PC-9 (cell line): Measurements from ENCODE around the gene HERC4. TPM values are rescaled to one million over a fixed set of nuclear protein-coding genes. Genes with fewer than 3 reads are reported as not detected.

ENCODE experiments used
- BruUV-seq: library from RNA; stranded (reverse); fragments of 400-500 nt; replicated peaks from 2 replicates; lab custom pipeline; 2021; lab: Mats Ljungman, UMichigan
- CTCF ChIA-PET: fragments of 300-600 bp; sonication (Branson Sonifier 250); formaldehyde crosslinking; loops from one replicate; lab custom pipeline; 2022; ENCODE audit warnings: antibody characterized with exemption; lab: Charles Lee
- POLR2A ChIA-PET: fragments of 300-600 bp; sonication (Branson Sonifier 250); formaldehyde crosslinking; loops from one replicate; lab custom pipeline; 2022; ENCODE audit warnings: antibody characterized with exemption; ENCODE audit not compliant: unreplicated experiment; lab: Charles Lee
- DNase-seq, 2 experiments: peaks; one replicate each; pipeline versions ENCODE4 v3.0.0 to v3.0.0-alpha.2; 2015 to 2022; ENCODE audit warnings: mixed read lengths in 1 of 2
- H2AFZ ChIP-seq: fragments of 200-600 bp; sonication (generic); 2 replicates; pipeline ENCODE4 v1.8.1; 2017; ENCODE audit warnings: antibody characterized with exemption
- H3F3A ChIP-seq: fragments of 200-600 bp; sonication (generic); 2 replicates; pipeline ENCODE4 v1.8.1; 2017; ENCODE audit warnings: antibody characterized with exemption, mild to moderate bottlenecking, low read depth; ENCODE audit not compliant: insufficient read depth
- H3K27ac ChIP-seq: fragments of 200-600 bp; sonication (generic); 2 replicates; pipeline ENCODE4 v1.6.1; 2016; ENCODE audit warnings: mixed run types
- H3K27me3 ChIP-seq: fragments of 200-600 bp; sonication (generic); 2 replicates; pipeline ENCODE4 v1.6.1; 2016; ENCODE audit warnings: low read depth, mixed run types; ENCODE audit not compliant: insufficient read depth
- H3K36me3 ChIP-seq: fragments of 200-600 bp; sonication (generic); 2 replicates; pipeline ENCODE4 v1.6.1; 2016; ENCODE audit warnings: low read depth, mixed run types
- H3K4me1 ChIP-seq: fragments of 200-600 bp; sonication (generic); replicated peaks from 2 replicates; pipeline ENCODE4 v1.6.1; 2016; ENCODE audit warnings: mixed run types; ENCODE audit not compliant: insufficient read depth
- H3K4me2 ChIP-seq: fragments of 200-600 bp; sonication (generic); 2 replicates; pipeline ENCODE4 v1.6.1; 2017; ENCODE audit warnings: mixed run types
- H3K4me3 ChIP-seq: fragments of 200-600 bp; sonication (generic); 2 replicates; pipeline ENCODE4 v1.6.1; 2016; ENCODE audit warnings: mixed run types
- H3K79me2 ChIP-seq: fragments of 200-600 bp; sonication (generic); 2 replicates; pipeline ENCODE4 v1.6.1; 2017; ENCODE audit warnings: low read depth, mixed run types
- H3K9me2 ChIP-seq: fragments of 200-600 bp; sonication (generic); 2 replicates; pipeline ENCODE4 v1.8.1; 2017; ENCODE audit warnings: mild to moderate bottlenecking; ENCODE audit not compliant: insufficient read depth
- H3K9me3 ChIP-seq: fragments of 200-600 bp; sonication (generic); 2 replicates; pipeline ENCODE4 v1.8.1; 2016; ENCODE audit warnings: low read depth; ENCODE audit not compliant: insufficient read depth
- H4K20me1 ChIP-seq: fragments of 200-600 bp; sonication (generic); 2 replicates; pipeline ENCODE4 v1.8.1; 2017; ENCODE audit not compliant: insufficient read depth
- CTCF ChIP-seq: fragments of 200-600 bp; sonication (generic); conservative IDR thresholded peaks from 2 replicates; pipeline ENCODE4 v1.6.1; 2017; ENCODE audit warnings: mixed run types, antibody characterized with exemption, mild to moderate bottlenecking, moderate library complexity
- EZH2 ChIP-seq: fragments of 200-600 bp; sonication (generic); IDR thresholded peaks from 2 replicates; pipeline ENCODE4 v1.8.0; 2017; ENCODE audit warnings: antibody characterized with exemption, low read depth
- intact Hi-C: fragments of 100-400 bp; cut with micrococcal nuclease; formaldehyde crosslinking; loops from one replicate; pipeline ENCODE4 v1.10.0; 2022; ENCODE audit not compliant: unreplicated experiment
- total RNA-seq: library from RNA; stranded (reverse); gene quantifications from 2 replicates; pipeline ENCODE4 v1.2.3, GENCODE V29; 2021

The HERC4 gene
- total RNA-seq, 1 experiment from 2014 or later: 116 TPM

DNA sequence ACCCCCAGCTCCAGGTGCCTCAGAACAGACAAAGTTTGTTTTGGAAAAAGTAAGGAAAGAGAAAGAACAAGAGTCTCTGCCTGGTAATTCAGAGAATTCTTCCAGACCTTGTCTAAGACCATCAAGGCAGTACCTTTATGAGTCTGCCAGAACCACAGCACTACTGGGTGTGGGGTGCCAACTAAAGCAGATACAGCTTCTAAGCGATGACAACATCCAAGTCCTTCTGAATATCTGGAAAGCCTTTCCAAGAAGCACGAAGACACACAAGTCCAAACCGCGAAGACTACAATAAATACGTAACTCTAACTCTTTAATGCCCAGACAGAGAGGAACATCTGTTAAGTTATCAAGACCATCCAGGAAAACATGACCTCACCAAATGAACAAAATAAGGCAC lies 96.3 kb downstream of the HERC4 start:
- Histone ChIP-seq H3F3A (peaks cover 34% of the 10 kb centered on the region; the same call in 1 of the 2 replicates), H3K4me2 (no peak overlapping the region), H3K36me3 (peaks cover 65% of the 10 kb centered on the region), H3K79me2 (no peaks in the 10 kb centered on the region; the same call in 1 of the 2 replicates), H3K9me2 (no peaks in the 10 kb centered on the region), H3K4me3 (no peak overlapping the region), H3K9me3 (no peaks in the 10 kb centered on the region), H3K4me1 (peaks cover 20% of the 10 kb centered on the region; the same call in 1 of the 2 replicates), H2AFZ (no peak overlapping the region), H3K27ac (no peak overlapping the region), H3K27me3 (no peaks in the 10 kb centered on the region), H4K20me1 (0 out of 2 replicates have a peak, but pooled peaks cover 4% of the 10 kb centered on the region)
- BruUV-seq: no TSS peak
- TF ChIP-seq EZH2 (no peak), CTCF (no peak)
- DNase-seq: no peak
- intact Hi-C loops: no loop called here
- ChIA-PET CTCF (no interaction called here), POLR2A (no interaction called here)

DNA sequence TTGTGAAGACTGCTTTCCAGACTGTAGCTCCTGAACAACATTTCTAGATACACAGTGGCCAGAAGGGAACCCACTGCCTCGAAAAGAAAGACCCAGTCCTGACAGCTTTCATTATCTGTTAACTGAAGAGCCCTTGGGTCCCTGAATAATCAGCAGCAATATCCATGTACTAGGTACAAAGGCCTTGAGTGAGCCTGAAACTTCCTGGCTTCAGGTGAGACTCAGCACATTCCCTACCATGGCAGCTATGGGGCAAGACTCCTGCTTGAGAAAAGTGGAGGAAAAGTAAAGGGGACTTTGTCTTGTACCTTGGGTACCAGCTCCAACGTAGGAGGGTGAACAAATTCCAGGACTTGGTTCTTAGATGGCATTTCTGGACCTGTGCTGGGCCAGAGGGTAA lies 97.8 kb downstream of the HERC4 start:
- DNase-seq: no peak
- intact Hi-C loops: no loop called here
- H3K9me3 ChIP-seq: no peaks in the 10 kb centered on the region
- H3K27ac ChIP-seq: no peak overlapping the region
- H3K36me3 ChIP-seq: peaks cover 77% of the 10 kb centered on the region
- no peaks in the 10 kb centered on the region for H3K27me3 ChIP-seq
- H2AFZ ChIP-seq: no peak overlapping the region
- no peaks in the 10 kb centered on the region for H3K9me2 ChIP-seq
- CTCF ChIA-PET: no interaction called here
- H3K79me2 ChIP-seq: no peaks in the 10 kb centered on the region; the same call in 1 of the 2 replicates
- H3K4me2 ChIP-seq: no peak overlapping the region
- BruUV-seq: no TSS peak
- 0 out of 2 replicates have a peak, but pooled peaks cover 4% of the 10 kb centered on the region for H4K20me1 ChIP-seq
- TF ChIP-seq EZH2: no peak
- no peak for TF ChIP-seq CTCF
- H3K4me1 ChIP-seq: peaks cover 20% of the 10 kb centered on the region; the same call in 1 of the 2 replicates
- H3F3A ChIP-seq: peaks cover 40% of the 10 kb centered on the region; the same call in 1 of the 2 replicates
- POLR2A ChIA-PET: no interaction called here
- no peak overlapping the region for H3K4me3 ChIP-seq

DNA sequence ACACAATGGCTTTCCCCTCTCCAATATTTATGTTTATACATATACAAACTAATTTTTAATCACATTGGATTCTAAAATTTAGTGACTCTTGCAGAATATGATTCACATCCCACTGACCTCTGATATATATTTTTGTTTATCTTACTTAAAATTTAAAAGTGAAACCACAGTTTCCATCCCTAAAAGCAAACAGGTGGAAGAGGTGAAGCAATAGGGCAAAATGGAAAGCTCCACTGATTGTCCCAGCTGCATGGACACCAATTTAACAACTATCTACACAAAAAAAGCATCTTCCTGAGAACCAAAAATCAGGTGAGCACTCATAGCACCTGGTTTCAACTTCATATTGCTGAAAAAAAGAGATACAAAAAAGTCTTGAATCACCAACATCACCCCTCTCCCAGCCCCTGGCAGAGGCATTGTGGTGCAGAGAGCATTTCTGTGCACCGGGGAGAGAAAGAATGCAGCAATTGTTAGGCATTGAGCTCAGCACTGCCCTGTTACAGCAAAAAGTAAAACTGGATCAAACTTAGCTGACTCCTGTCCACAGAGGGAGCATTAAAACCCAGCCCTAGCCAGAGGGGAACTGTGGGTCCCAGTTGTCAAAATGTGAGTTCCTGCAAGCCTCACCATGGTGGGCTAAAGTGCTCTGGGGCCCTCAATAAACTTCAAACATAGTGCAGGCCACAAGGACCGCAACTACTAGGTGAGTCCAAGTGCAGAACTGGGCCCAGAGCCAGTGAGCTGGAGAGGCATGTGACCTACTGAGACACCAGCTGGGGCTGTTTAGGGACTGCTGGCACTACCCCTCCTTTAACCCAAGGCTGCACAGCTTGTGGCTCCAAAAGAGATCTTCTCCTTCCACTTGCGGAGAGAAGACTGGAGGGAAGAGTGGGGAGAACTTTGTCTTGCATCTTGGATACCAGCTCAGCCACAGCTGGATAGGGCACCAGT lies 98.5 kb downstream of the HERC4 start:
- peaks cover 20% of the 10 kb centered on the region; the same call in 1 of the 2 replicates for H3K4me1 ChIP-seq
- no peak overlapping the region for H3K4me2 ChIP-seq
- no peak for TF ChIP-seq EZH2
- TF ChIP-seq CTCF: no peak
- no peak overlapping the region for H2AFZ ChIP-seq
- H3K79me2 ChIP-seq: no peaks in the 10 kb centered on the region; the same call in 1 of the 2 replicates
- no peak for DNase-seq
- intact Hi-C loops: no loop called here
- 0 out of 2 replicates have a peak overlapping the region, but pooled peaks have one; percentile 4 for H3K27ac ChIP-seq
- BruUV-seq: no TSS peak
- no peaks in the 10 kb centered on the region for H3K9me2 ChIP-seq
- POLR2A ChIA-PET: no interaction called here
- CTCF ChIA-PET: no interaction called here
- H3K4me3 ChIP-seq: no peak overlapping the region
- H3K9me3 ChIP-seq: no peaks in the 10 kb centered on the region; the same call in 1 of the 2 replicates
- H3F3A ChIP-seq: peaks cover 39% of the 10 kb centered on the region; the same call in 1 of the 2 replicates
- H3K36me3 ChIP-seq: peaks cover 82% of the 10 kb centered on the region
- H4K20me1 ChIP-seq: 0 out of 2 replicates have a peak, but pooled peaks cover 4% of the 10 kb centered on the region
- H3K27me3 ChIP-seq: no peaks in the 10 kb centered on the region
